Hypothalamus (tissue), 51 donors: ENCODE results near the gene BEST4.
A peak's percentile ranks its signal among the peaks of the same experiment; 100 is the strongest.
"Not testable (repeated sequence)": the region's sequence is repeated elsewhere in the genome, so short reads cannot be mapped to it uniquely, and the experiment has no call there.

ENCODE experiments used
- DNase-seq, 51 donors: peaks; one replicate each; lab custom pipeline; 2025; lab: John Stamatoyannopoulos, UW

Gene BEST4

GRCh38 chr1:44788120-44788860 lies at the start of gene BEST4:
BEST4 (minus strand) TSS chr1:44788170; CDS start chr1:44787705, 465 bp downstream.
- DNase-seq = no peak

- DNase-seq = peak in 48 of 51 donors; percentile 12 to 85 (median 56)
Observed at GRCh38 chr1:44835738-44836675, 48.0 kb upstream of the BEST4 start.

GRCh38 chr1:44834328-44834727 lies 46.4 kb upstream of the BEST4 start:
- no peak for DNase-seq

GRCh38 chr1:44832056-44832705 lies 44.2 kb upstream of the BEST4 start:
- DNase-seq = no peak

- no peak for DNase-seq
Observed at GRCh38 chr1:44831516-44831915, 43.5 kb upstream of the BEST4 start.

GRCh38 chr1:44830900-44831304 lies 42.9 kb upstream of the BEST4 start:
- no peak for DNase-seq

- no peak for DNase-seq
Observed at GRCh38 chr1:44829506-44830384, 41.8 kb upstream of the BEST4 start.

- no peak for DNase-seq
Observed at GRCh38 chr1:44828841-44829440, 41.0 kb upstream of the BEST4 start.

GRCh38 chr1:44828003-44828651 lies 40.2 kb upstream of the BEST4 start:
- DNase-seq = no peak

GRCh38 chr1:44827197-44828002 lies 39.4 kb upstream of the BEST4 start:
- DNase-seq = no peak

- peak in 21 of 51 donors; percentile 3 to 45 (median 25) for DNase-seq
Observed at GRCh38 chr1:44826375-44827196, 38.6 kb upstream of the BEST4 start.

- not testable (repeated sequence) for DNase-seq
Observed at GRCh38 chr1:44824392-44824791, 36.4 kb upstream of the BEST4 start.

GRCh38 chr1:44822981-44823451 lies 35.0 kb upstream of the BEST4 start:
- no peak for DNase-seq

- no peak for DNase-seq
Observed at GRCh38 chr1:44822131-44822701, 34.2 kb upstream of the BEST4 start.

- DNase-seq = no peak
Observed at GRCh38 chr1:44821240-44821715, 33.3 kb upstream of the BEST4 start.

- peak in 2 of 51 donors; percentile 31 to 52 for DNase-seq
Observed at GRCh38 chr1:44820328-44821239, 32.6 kb upstream of the BEST4 start.
